NAMALWA (cell line): ENCODE results near the gene UCN.

Source experiments
- DNase-seq: peaks from one replicate; pipeline ENCODE4 v3.0.0-alpha.2; 2015; ENCODE audit warnings: low spot score

Gene UCN

GRCh38 chr2:27261241-27261925 is 46.9 kb downstream of the UCN start:
- no peak for DNase-seq

- DNase-seq, result no peak
Measured at GRCh38 chr2:27258051-27258450, 50.2 kb downstream of the UCN start.
